ENCODE results near the gene AGBL4.

The AGBL4 gene

DNA sequence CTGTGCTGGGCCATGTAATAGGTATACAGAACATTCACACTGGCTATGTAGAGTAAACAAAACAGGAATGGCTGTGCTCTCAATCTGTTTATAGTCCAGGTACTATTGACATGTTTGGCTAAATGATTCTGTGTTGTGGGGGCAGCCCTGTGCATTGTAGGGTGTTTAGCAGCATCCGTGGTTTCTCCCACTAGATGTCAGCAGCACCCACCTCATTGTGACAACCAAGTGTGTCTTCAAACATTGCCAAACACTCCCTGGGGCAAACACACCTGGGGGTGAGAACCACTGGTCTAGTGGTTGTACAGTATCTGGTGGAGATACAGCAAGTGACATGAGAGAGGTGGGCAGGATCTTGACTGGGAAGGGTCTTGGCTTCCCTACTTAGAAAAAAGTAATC is 1471.3 kb downstream of the AGBL4 start:
- peak; percentile 58 for DNase-seq (ENCODE audit: low read depth)
- no peak overlapping the region for H3K4me3 ChIP-seq (ENCODE audit: low read length)
- TF ChIP-seq, protein P1, sequence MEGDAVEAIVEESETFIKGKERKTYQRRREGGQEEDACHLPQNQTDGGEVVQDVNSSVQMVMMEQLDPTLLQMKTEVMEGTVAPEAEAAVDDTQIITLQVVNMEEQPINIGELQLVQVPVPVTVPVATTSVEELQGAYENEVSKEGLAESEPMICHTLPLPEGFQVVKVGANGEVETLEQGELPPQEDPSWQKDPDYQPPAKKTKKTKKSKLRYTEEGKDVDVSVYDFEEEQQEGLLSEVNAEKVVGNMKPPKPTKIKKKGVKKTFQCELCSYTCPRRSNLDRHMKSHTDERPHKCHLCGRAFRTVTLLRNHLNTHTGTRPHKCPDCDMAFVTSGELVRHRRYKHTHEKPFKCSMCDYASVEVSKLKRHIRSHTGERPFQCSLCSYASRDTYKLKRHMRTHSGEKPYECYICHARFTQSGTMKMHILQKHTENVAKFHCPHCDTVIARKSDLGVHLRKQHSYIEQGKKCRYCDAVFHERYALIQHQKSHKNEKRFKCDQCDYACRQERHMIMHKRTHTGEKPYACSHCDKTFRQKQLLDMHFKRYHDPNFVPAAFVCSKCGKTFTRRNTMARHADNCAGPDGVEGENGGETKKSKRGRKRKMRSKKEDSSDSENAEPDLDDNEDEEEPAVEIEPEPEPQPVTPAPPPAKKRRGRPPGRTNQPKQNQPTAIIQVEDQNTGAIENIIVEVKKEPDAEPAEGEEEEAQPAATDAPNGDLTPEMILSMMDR (IDR thresholded peaks at IDR 0.05; ENCODE audit: insufficient read depth, low read depth, low read length, missing control alignments) = peak; percentile 55

DNA sequence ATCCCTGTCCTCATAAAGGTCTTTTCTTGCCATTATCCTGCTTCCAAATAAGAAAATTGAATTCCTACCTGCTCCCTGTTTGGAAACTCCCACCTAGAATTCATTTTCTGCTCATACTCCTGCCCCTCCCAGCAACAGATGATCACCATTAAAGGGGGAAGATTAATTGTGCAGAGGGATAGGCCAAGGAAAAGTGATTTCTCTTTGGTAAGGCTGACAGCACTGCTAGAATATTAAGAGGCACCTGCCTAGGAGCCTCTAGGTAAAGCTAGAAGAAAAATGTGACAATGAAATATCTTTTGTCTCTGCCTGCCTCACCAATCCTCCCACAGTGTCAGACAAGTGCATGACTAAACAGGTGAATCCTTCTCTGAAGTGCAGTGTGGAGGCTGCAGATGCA is 1474.8 kb downstream of the AGBL4 start:
- no peak for DNase-seq (ENCODE audit: low read depth)
- TF ChIP-seq, protein P1 (IDR thresholded peaks at IDR 0.05; ENCODE audit: insufficient read depth, low read depth, low read length, missing control alignments) = no peak
- no peak overlapping the region for H3K4me3 ChIP-seq (ENCODE audit: low read length)

DNA sequence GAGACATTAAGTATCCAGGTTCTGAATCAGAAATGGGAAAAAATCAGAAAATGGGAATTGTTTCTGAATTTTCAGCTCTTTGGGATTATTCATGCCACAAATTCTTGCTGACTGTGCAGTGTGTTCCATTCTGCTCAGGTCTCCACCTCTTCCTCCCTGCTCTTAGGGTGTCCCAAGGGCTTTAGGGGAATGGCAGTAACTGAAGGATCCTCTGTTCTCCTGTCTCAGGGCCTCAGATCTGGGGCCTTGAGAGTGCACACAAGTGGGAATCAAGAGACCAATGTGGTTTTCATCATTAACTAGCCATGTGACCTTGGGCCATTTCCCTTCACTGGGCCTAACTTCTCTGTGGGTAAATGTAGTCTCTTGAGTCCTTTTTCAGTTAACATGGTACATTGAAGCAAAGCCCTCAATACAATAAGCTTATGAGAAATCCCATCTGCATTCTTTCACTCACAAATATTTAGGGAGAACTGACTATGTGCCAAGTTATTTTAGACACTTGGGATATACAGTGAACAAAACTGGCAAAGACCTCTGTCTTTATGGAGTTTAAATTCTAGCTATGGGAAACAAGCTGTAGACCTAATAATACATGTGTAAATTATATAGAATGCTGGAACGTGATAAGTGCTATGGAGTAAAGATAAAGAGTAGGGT is 1476.1 kb downstream of the AGBL4 start:
- no peak for DNase-seq (ENCODE audit: low read depth)
- TF ChIP-seq, protein P1 (IDR thresholded peaks at IDR 0.05; ENCODE audit: insufficient read depth, low read depth, low read length, missing control alignments) = no peak
- no peak overlapping the region for H3K4me3 ChIP-seq (ENCODE audit: low read length)

DNA sequence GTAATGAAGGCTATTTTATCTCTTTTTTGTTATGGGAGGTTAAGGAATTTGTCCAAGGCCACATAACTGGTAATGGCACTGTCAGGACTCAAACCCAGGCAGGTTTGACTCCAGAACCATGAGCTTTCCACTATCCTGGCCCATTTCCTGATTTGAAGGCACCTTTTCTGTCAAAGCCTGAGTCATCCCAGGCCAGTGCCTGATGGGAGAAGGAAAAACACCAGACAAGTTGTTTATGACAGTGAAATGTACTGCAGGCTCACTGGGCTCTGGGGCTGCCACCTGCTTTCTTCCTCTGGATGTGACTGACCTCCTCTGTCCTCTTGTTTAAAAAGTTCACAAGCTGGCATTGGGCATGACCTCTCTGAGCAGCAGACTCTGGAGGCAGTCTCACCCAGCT is 1479.9 kb downstream of the AGBL4 start:
- no peak overlapping the region for H3K4me3 ChIP-seq (ENCODE audit: low read length)
- TF ChIP-seq, protein P1 (IDR thresholded peaks at IDR 0.05; ENCODE audit: insufficient read depth, low read depth, low read length, missing control alignments) = no peak
- no peak for DNase-seq (ENCODE audit: low read depth)

DNA sequence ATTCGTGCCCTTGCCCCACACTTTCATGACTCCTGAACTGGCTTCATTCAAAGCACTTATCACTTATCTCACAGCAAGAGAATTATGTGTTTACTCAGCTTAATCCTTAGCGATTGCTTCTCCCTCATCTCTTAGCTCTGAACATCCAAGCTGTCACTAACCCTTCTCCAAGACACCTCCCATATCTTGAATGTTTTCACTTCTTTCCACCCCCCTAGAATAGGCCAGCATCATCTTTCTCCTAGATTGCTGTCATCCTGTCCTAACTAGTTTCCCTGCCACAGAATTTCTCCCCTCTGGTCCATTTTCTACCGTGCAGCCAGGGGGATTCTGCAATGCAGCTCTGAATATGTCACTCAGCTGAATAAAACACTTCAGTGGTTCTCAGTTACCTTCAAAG is 1483.2 kb downstream of the AGBL4 start:
- DNase-seq (ENCODE audit: low read depth) = no peak
- H3K4me3 ChIP-seq (ENCODE audit: low read length) = no peak overlapping the region
- TF ChIP-seq, protein P1 (IDR thresholded peaks at IDR 0.05; ENCODE audit: insufficient read depth, low read depth, low read length, missing control alignments) = no peak

DNA sequence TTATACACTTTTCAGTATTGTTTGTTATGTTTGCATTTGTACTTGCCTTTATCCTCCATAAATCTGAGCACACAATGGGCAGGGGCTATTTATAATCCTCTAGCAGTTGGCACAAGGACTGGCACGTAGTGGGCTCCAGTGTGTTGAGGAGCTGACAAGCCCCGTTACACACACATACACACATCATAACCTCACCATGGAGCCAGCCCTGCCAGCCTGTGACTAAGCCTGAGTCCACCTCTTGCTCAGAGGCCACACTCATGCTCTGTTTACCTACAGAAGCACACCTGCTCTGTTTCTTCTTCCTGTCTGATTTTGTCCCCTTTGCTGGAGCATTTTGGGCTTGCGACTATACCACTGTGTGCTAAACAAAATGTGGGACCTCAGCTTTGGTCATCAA is 1487.3 kb downstream of the AGBL4 start:
- TF ChIP-seq, protein P1 (IDR thresholded peaks at IDR 0.05; ENCODE audit: insufficient read depth, low read depth, low read length, missing control alignments) = no peak
- peak; percentile 67 for DNase-seq (ENCODE audit: low read depth)
- H3K4me3 ChIP-seq (ENCODE audit: low read length) = no peak overlapping the region

DNA sequence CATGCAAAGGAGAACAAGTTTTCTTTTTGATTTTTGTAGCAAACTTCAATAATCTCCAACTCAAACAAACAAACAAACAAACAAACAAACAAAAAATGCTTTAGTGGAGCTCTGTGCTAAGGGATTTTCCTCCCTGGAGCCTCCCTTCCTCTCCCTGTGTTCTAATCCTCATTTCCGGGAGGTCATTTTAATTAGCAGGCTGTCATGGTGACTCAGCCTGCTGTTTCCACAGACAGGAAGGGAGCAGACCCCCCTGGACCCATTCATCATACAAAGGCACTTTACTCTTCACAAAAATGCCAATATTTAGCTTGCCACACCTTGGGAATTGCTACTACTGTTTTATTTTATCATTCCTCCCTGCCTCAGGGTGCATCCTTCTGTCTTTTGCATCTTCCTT is 1490.8 kb downstream of the AGBL4 start:
- DNase-seq (ENCODE audit: low read depth) = no peak
- TF ChIP-seq, protein P1 (IDR thresholded peaks at IDR 0.05; ENCODE audit: insufficient read depth, low read depth, low read length, missing control alignments) = no peak
- H3K4me3 ChIP-seq (ENCODE audit: low read length) = no peak overlapping the region
